Loucy (cell line): ENCODE results near the gene C1QC.

Experiments
- CTCF ChIP-seq: fragments of 200-600 bp; sonication (generic); conservative IDR thresholded peaks from 2 replicates; pipeline ENCODE4 v1.5.1; 2014; ENCODE audit warnings: mild to moderate bottlenecking, antibody characterized with exemption, low read length
- EZH2phosphoT487 ChIP-seq: fragments of 200-600 bp; IDR thresholded peaks from 2 replicates; pipeline ENCODE4 v1.6.1; 2018; ENCODE audit warnings: antibody characterized with exemption, mild to moderate bottlenecking, moderate library complexity, borderline replicate concordance

- no peak for TF ChIP-seq CTCF
- no peak for TF ChIP-seq EZH2phosphoT487
These were observed 49.0 kb upstream of the C1QC start for GRCh38 chr1:22594396-22594795.
